OCI-LY1 (cell line): ENCODE data around the gene IGSF8.
"Not testable (repeated sequence)": the region's sequence is repeated elsewhere in the genome, so short reads cannot be mapped to it uniquely, and the experiment has no call there.

ENCODE experiments used
- H2AFZ ChIP-seq: fragments of 200-600 bp; sonication (generic), shearing (Covaris generic); 2 replicates; pipeline ENCODE4 v1.6.0; 2014; ENCODE audit warnings: antibody characterized with exemption, mild to moderate bottlenecking, low read length
- H3F3A ChIP-seq: fragments of 200-600 bp; sonication (generic), shearing (Covaris generic); 2 replicates; pipeline ENCODE4 v1.6.0; 2014; ENCODE audit warnings: mild to moderate bottlenecking, antibody characterized with exemption, low read length, moderate library complexity; ENCODE audit not compliant: insufficient read depth
- H3K27ac ChIP-seq: fragments of 200-600 bp; sonication (generic); 2 replicates; pipeline ENCODE4 v1.5.1; 2014; ENCODE audit warnings: low read length, mixed run types, mild to moderate bottlenecking, low read depth; ENCODE audit not compliant: poor library complexity, severe bottlenecking
- H3K27me3 ChIP-seq: fragments of 200-600 bp; sonication (generic); 2 replicates; pipeline ENCODE4 v1.6.0; 2014; ENCODE audit warnings: antibody characterized with exemption, mild to moderate bottlenecking, low read length, moderate library complexity; ENCODE audit not compliant: insufficient read depth
- H3K36me3 ChIP-seq: fragments of 200-600 bp; sonication (generic); 2 replicates; pipeline ENCODE4 v1.6.1; 2014; ENCODE audit warnings: mild to moderate bottlenecking, antibody characterized with exemption, low read length, moderate library complexity, mixed read lengths; ENCODE audit not compliant: insufficient read depth
- H3K4me1 ChIP-seq: fragments of 200-600 bp; sonication (generic); 2 replicates; pipeline ENCODE4 v1.5.1; 2014; ENCODE audit warnings: mild to moderate bottlenecking, low read length, moderate library complexity; ENCODE audit not compliant: insufficient read depth, severe bottlenecking
- H3K4me2 ChIP-seq: fragments of 200-600 bp; sonication (generic), shearing (Covaris generic); 2 replicates; pipeline ENCODE4 v1.6.1; 2014; ENCODE audit warnings: low read length
- H3K4me3 ChIP-seq: fragments of 200-600 bp; sonication (generic); 2 replicates; pipeline ENCODE4 v1.5.1; 2014; ENCODE audit warnings: low read length, low read depth, mild to moderate bottlenecking, mixed read lengths; ENCODE audit not compliant: poor library complexity, severe bottlenecking
- H3K79me2 ChIP-seq: fragments of 200-600 bp; shearing (Covaris generic); 2 replicates; pipeline ENCODE4 v1.6.1; 2016; ENCODE audit warnings: mixed run types, low read length, mixed read lengths; ENCODE audit not compliant: insufficient read depth
- H3K9ac ChIP-seq: fragments of 200-600 bp; sonication (generic), shearing (Covaris generic); 2 replicates; pipeline ENCODE4 v1.6.1; 2014; ENCODE audit warnings: mild to moderate bottlenecking, low read length, mixed read lengths
- H3K9me2 ChIP-seq: fragments of 200-600 bp; sonication (generic), shearing (Covaris generic); 2 replicates; pipeline ENCODE4 v1.6.1; 2014; ENCODE audit warnings: low read depth, mild to moderate bottlenecking, low read length, mixed read lengths
- H3K9me3 ChIP-seq: fragments of 200-600 bp; shearing (Covaris generic); 2 replicates; pipeline ENCODE4 v1.6.1; 2014; ENCODE audit warnings: low read length, mixed read lengths
- H4K20me1 ChIP-seq: fragments of 200-600 bp; sonication (generic), shearing (Covaris generic); 2 replicates; pipeline ENCODE4 v1.6.0; 2016; ENCODE audit warnings: mild to moderate bottlenecking, low read length; ENCODE audit not compliant: insufficient read depth
- EZH2 ChIP-seq: fragments of 200-600 bp; sonication (generic), shearing (Covaris generic); IDR thresholded peaks from 2 replicates; pipeline ENCODE4 v1.8.0; 2017; ENCODE audit warnings: borderline replicate concordance, mixed run types, mild to moderate bottlenecking, antibody characterized with exemption, low read length, moderate library complexity, mixed read lengths
- TF ChIP-seq, protein P1 (sequence below): fragments of 200-600 bp; sonication (generic), shearing (Covaris generic); IDR thresholded peaks from 2 replicates; pipeline ENCODE4 v1.5.1; 2017; ENCODE audit warnings: mild to moderate bottlenecking, antibody characterized with exemption, low read length, moderate library complexity, mixed read lengths

The IGSF8 gene

DNA sequence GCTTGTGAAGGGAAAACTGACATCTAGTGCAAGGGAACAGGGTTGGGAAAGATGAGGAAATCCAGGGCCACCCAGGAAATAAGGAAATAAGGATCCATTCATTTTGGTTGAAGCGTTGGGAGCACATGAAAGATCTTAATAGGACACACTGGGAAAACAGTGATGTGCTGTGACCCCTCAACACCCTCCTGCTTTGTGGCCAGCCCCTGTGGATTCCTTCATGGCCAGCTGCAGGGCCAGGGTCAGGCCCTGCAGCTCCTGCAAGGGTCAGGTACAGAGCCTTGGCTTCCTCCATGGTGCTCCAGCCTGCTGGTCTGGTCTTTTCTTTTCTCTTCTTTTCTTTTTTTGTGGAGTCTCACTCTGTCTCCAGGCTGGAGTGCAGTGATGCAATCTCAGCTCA, 47.8 kb downstream of the IGSF8 start:
- H3K9ac ChIP-seq, result no peak overlapping the region

DNA sequence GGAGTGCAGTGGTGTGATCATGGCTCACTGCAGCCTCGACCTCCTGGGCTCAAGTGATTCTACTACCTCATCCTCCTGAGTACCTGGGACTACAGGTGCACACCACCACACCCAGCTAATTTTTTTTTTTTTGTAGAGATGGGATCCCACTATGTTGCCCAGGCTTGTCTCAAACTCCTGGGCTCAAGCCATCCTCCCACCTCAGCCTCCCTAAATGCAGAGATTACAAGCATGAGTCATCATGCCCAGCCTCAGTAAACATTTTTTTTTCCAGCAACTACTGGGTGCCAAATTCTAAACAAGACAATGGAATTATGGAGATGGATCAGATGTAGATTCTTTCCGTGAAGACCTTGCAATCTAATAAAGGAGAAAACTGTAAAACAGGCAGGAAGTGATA, 48.2 kb downstream of the IGSF8 start:
- not testable (repeated sequence) for H3F3A ChIP-seq, H3K9me2 ChIP-seq, H3K79me2 ChIP-seq, H3K27ac ChIP-seq, H3K36me3 ChIP-seq, H3K4me3 ChIP-seq, H3K9ac ChIP-seq, H3K27me3 ChIP-seq, H3K9me3 ChIP-seq, H3K4me1 ChIP-seq, H4K20me1 ChIP-seq, H2AFZ ChIP-seq, H3K4me2 ChIP-seq

More for the DNA sequence above, 47.8 kb downstream of the IGSF8 start:
- no peaks in the 10 kb centered on the region for H3K9me3 ChIP-seq
- H3K4me1 ChIP-seq, result peaks cover 8% of the 10 kb centered on the region
- H3K36me3 ChIP-seq, result no peaks in the 10 kb centered on the region
- H3K4me2 ChIP-seq, result no peak overlapping the region
- H3K79me2 ChIP-seq, result no peaks in the 10 kb centered on the region
- H3F3A ChIP-seq, result no peaks in the 10 kb centered on the region
- H3K4me3 ChIP-seq, result no peak overlapping the region
- no peak overlapping the region for H3K27ac ChIP-seq
- no peaks in the 10 kb centered on the region for H4K20me1 ChIP-seq
- no peak for TF ChIP-seq EZH2
- TF ChIP-seq, protein P1, sequence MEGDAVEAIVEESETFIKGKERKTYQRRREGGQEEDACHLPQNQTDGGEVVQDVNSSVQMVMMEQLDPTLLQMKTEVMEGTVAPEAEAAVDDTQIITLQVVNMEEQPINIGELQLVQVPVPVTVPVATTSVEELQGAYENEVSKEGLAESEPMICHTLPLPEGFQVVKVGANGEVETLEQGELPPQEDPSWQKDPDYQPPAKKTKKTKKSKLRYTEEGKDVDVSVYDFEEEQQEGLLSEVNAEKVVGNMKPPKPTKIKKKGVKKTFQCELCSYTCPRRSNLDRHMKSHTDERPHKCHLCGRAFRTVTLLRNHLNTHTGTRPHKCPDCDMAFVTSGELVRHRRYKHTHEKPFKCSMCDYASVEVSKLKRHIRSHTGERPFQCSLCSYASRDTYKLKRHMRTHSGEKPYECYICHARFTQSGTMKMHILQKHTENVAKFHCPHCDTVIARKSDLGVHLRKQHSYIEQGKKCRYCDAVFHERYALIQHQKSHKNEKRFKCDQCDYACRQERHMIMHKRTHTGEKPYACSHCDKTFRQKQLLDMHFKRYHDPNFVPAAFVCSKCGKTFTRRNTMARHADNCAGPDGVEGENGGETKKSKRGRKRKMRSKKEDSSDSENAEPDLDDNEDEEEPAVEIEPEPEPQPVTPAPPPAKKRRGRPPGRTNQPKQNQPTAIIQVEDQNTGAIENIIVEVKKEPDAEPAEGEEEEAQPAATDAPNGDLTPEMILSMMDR, result no peak
- no peak overlapping the region for H2AFZ ChIP-seq
- no peaks in the 10 kb centered on the region; the same call in 1 of the 2 replicates for H3K27me3 ChIP-seq
- no peaks in the 10 kb centered on the region for H3K9me2 ChIP-seq

DNA sequence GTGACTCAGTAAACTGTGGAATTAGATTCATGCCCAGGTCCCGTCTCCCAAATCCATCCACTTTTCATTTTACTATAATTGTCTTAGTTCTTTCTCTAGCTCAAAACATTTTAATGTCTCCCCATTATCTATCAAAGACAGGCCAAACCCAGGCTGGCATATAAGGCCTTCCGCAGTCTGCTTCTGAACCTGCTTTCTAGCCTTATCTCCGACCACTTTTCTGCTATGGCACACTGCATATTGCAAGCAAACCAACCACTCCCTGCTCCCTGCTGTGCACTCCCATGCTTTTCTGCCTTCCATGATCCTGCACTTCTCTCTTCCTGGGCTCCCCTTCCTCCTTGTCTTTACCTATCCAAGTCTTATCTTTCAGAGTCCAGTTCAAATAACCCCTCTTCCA, 49.3 kb downstream of the IGSF8 start:
- no peak overlapping the region for H3K4me2 ChIP-seq
- no peak for TF ChIP-seq EZH2
- TF ChIP-seq, protein P1, result no peak
- no peaks in the 10 kb centered on the region; the same call in 1 of the 2 replicates for H3K27me3 ChIP-seq
- H3K9me3 ChIP-seq, result no peaks in the 10 kb centered on the region
- no peaks in the 10 kb centered on the region for H3F3A ChIP-seq
- H4K20me1 ChIP-seq, result no peaks in the 10 kb centered on the region
- H2AFZ ChIP-seq, result no peak overlapping the region
- H3K4me1 ChIP-seq, result peaks cover 8% of the 10 kb centered on the region
- H3K4me3 ChIP-seq, result no peak overlapping the region
- no peaks in the 10 kb centered on the region for H3K79me2 ChIP-seq
- no peaks in the 10 kb centered on the region for H3K36me3 ChIP-seq
- H3K9ac ChIP-seq, result no peak overlapping the region
- H3K9me2 ChIP-seq, result no peaks in the 10 kb centered on the region
- H3K27ac ChIP-seq, result no peak overlapping the region

GRCh38 chr1:160048335-160048734, 50.1 kb downstream of the IGSF8 start:
- H3K27ac ChIP-seq, result no peak overlapping the region
- no peaks in the 10 kb centered on the region for H3K9me3 ChIP-seq
- no peaks in the 10 kb centered on the region for H4K20me1 ChIP-seq
- no peak for TF ChIP-seq EZH2
- peaks cover 8% of the 10 kb centered on the region for H3K4me1 ChIP-seq
- H3F3A ChIP-seq, result no peaks in the 10 kb centered on the region
- H3K4me2 ChIP-seq, result no peak overlapping the region
- no peaks in the 10 kb centered on the region for H3K36me3 ChIP-seq
- H3K9me2 ChIP-seq, result no peaks in the 10 kb centered on the region
- H3K79me2 ChIP-seq, result no peaks in the 10 kb centered on the region
- no peak overlapping the region for H2AFZ ChIP-seq
- no peak overlapping the region for H3K4me3 ChIP-seq
- H3K27me3 ChIP-seq, result no peaks in the 10 kb centered on the region; the same call in 1 of the 2 replicates
- no peak overlapping the region for H3K9ac ChIP-seq
